PC-3 (cell line): ENCODE results near the gene ADCY5.

ENCODE experiments used
- CTCF ChIP-seq: fragments of 300-600 bp; sonication (generic); conservative IDR thresholded peaks from 2 replicates; pipeline ENCODE4 v1.5.1; 2017; ENCODE audit warnings: antibody characterized with exemption, low read depth, mild to moderate bottlenecking, low read length
- EZH2 ChIP-seq: fragments of 300-600 bp; sonication (generic); IDR thresholded peaks from one replicate; pipeline ENCODE4 v1.6.1; 2017; ENCODE audit warnings: antibody characterized with exemption, mild to moderate bottlenecking, low read length; ENCODE audit not compliant: unreplicated experiment

- TF ChIP-seq EZH2, result no peak
- TF ChIP-seq CTCF, result no peak
Measured at GRCh38 chr3:123411340-123412040, 37.4 kb downstream of the ADCY5 start.
